Measurements from ENCODE around the gene BEX5.
"Not testable (repeated sequence)": the region's sequence is repeated elsewhere in the genome, so short reads cannot be mapped to it uniquely, and the experiment has no call there.

DNA sequence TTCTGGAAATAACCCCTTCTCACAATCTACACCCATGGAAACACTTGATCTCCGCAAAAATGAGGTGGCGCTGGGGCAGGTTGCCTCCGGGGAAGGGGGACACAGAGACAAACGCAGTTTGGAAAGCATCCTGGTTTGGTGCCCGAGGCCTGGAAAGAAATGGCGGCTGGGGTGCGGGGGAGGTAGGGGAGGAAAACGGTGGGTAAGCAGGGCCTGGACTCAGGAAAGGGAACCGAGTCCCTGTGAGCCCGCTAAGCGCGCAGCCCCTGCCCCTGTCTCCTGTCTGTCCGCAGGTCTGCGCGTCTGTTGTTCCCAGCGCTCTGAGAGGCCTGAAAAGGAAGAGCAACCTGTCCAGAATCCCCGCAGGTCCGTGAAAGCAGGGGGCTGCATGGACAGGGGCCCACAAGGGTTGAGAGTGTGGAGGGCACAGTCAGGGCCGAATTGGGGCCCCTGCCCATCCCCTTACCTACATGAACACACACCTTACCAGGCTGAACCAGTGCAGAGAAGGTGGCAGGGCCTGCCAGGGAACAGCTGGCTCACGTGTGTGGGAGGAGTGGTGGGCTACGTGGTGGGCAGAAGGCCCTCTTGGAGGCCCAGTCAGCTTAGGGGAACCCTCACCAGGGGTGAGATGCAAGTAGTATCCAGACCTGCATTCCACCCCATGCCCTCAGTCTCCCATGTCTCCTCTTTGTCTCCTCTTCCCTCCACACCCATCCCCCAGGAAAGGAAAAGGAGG lies 29.5 kb downstream of the BEX5 start:
- TF ChIP-seq, protein P1, sequence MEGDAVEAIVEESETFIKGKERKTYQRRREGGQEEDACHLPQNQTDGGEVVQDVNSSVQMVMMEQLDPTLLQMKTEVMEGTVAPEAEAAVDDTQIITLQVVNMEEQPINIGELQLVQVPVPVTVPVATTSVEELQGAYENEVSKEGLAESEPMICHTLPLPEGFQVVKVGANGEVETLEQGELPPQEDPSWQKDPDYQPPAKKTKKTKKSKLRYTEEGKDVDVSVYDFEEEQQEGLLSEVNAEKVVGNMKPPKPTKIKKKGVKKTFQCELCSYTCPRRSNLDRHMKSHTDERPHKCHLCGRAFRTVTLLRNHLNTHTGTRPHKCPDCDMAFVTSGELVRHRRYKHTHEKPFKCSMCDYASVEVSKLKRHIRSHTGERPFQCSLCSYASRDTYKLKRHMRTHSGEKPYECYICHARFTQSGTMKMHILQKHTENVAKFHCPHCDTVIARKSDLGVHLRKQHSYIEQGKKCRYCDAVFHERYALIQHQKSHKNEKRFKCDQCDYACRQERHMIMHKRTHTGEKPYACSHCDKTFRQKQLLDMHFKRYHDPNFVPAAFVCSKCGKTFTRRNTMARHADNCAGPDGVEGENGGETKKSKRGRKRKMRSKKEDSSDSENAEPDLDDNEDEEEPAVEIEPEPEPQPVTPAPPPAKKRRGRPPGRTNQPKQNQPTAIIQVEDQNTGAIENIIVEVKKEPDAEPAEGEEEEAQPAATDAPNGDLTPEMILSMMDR (IDR thresholded peaks at IDR 0.05) = not testable (repeated sequence)
- TF ChIP-seq POLR2A (IDR thresholded peaks at IDR 0.05) = not testable (repeated sequence)
